Aorta (tissue), 5 donors: ENCODE data around the gene CST11. TPM values are rescaled to one million over a fixed set of nuclear protein-coding genes. Genes with fewer than 3 reads are reported as not detected.

ENCODE experiments used
- ATAC-seq: fragments of 200-7000 bp; cut with Tn5 transposase; one replicate; pipeline ENCODE4 v1.9.1; 2022; ENCODE audit warnings: moderate library complexity; ENCODE audit not compliant: low FRiP score
- DNase-seq, 2 donors: peaks; one replicate each; pipeline ENCODE4 v3.0.0-alpha.2; 2020
- H3K27ac ChIP-seq, 2 donors: one replicate each; pipeline ENCODE4 v1.5.1; 2013; ENCODE audit warnings: low read length in 2 of 2, mild to moderate bottlenecking in 2 of 2, moderate library complexity in 2 of 2, control low read depth in 1 of 2, inconsistent platforms in 1 of 2, low read depth in 1 of 2
- H3K27me3 ChIP-seq, 2 donors: one replicate each; pipeline ENCODE4 v1.6.1; 2013; ENCODE audit warnings: control low read depth in 1 of 2, low read length in 1 of 2, mild to moderate bottlenecking in 1 of 2, moderate library complexity in 1 of 2; ENCODE audit not compliant: insufficient read depth in 2 of 2, control insufficient read depth in 1 of 2
- H3K36me3 ChIP-seq, 2 donors: one replicate each; pipeline ENCODE4 v1.6.1; 2013; ENCODE audit warnings: control low read depth in 1 of 2, low read length in 1 of 2, mild to moderate bottlenecking in 1 of 2; ENCODE audit not compliant: insufficient read depth in 2 of 2, control insufficient read depth in 1 of 2
- H3K4me1 ChIP-seq, 2 donors: one replicate each; pipeline ENCODE4 v1.6.1; 2013; ENCODE audit warnings: low read length in 2 of 2, control low read depth in 1 of 2, mild to moderate bottlenecking in 1 of 2, moderate library complexity in 1 of 2; ENCODE audit not compliant: insufficient read depth in 2 of 2, control insufficient read depth in 1 of 2
- H3K4me3 ChIP-seq, 2 donors: one replicate each; pipeline ENCODE4 v1.5.1; 2013; ENCODE audit warnings: low read length in 2 of 2, control low read depth in 1 of 2, mild to moderate bottlenecking in 1 of 2
- H3K9me3 ChIP-seq: one replicate; pipeline ENCODE4 v1.6.1; 2013; ENCODE audit warnings: mild to moderate bottlenecking, low read length; ENCODE audit not compliant: control insufficient read depth
- WGBS, 2 donors: extraction: QIAGEN DNeasy Blood & Tissue Kit; methylation state at CpG; one replicate each; pipeline ENCODE4 v1.1.7; 2013; 5-methylcytosine and 5-hydroxymethylcytosine counted together
- intact Hi-C, 2 donors: fragments of 100-400 bp; cut with DNase I; formaldehyde crosslinking; loops; one replicate each; pipeline versions ENCODE4 v1.14.2 to v1.15.0; 2022
- polyA plus RNA-seq, 2 donors: library from polyadenylated mRNA; stranded (reverse); fragments of 200-250 nt; gene quantifications; one replicate each; pipeline ENCODE4 v1.2.3, GENCODE V29; 2013
- total RNA-seq, 2 donors: library from RNA; stranded (reverse); fragmentation: NEBNext Ultra II Directional; extraction: Animal tissue kit (Norgen Biotek cat#: 25700); gene quantifications; one replicate each; pipeline ENCODE4 v1.2.1, GENCODE V29; 2021
- donor health status: healthy with polysubstance abuse.
- donor health status: Bipolar disorder and iron deficiency.
- donor health status: DM: no; HTN: no; CAD: no.
- donor health status: DM: no; HTN: no; CAD: no.
- donor health status: DM: yes; HTN: yes; CAD: no.

Gene CST11
- total and polyA plus RNA-seq, 4 donors: not detected

- intact Hi-C loops: loop anchor here in 1 of 2 donors (10.0 kb wide), 1 partner anchor 155 kb away; the partner anchor contains the start of gene CST9
- no peaks in the 10 kb centered on the region for H3K4me1 ChIP-seq
- H3K27me3 ChIP-seq: no peaks in the 10 kb centered on the region
- no peaks in the 10 kb centered on the region for H3K36me3 ChIP-seq
- no peaks in the 10 kb centered on the region for H3K9me3 ChIP-seq
- WGBS, 2 donors: 60 to 62% methylated on average over 3 of the region's 3 CpGs
- no peak for DNase-seq
- no peak overlapping the region for H3K4me3 ChIP-seq
- ATAC-seq: no peak
- H3K27ac ChIP-seq: no peak overlapping the region
These were observed 3.3 kb downstream of the CST11 start for GRCh38 chr20:23449421-23449820.

- Histone ChIP-seq H3K4me3 (no peak overlapping the region), H3K27me3 (no peaks in the 10 kb centered on the region), H3K4me1 (no peaks in the 10 kb centered on the region), H3K36me3 (no peaks in the 10 kb centered on the region), H3K27ac (no peak overlapping the region), H3K9me3 (no peaks in the 10 kb centered on the region)
- ATAC-seq (no peak), DNase-seq (no peak)
- intact Hi-C loops: loop anchor here in 1 of 2 donors (10.0 kb wide), 1 partner anchor 157 kb away; the partner anchor contains the start of gene CST9
- 85 to 89% methylated on average over 5 of the region's 5 CpGs for WGBS, 2 donors
These were observed 4.5 kb downstream of the CST11 start for GRCh38 chr20:23448167-23448566.

GRCh38 chr20:23446505-23446904, 6.2 kb downstream of the CST11 start:
- H3K27me3 ChIP-seq: no peaks in the 10 kb centered on the region
- H3K27ac ChIP-seq: no peak overlapping the region
- no peak overlapping the region for H3K4me3 ChIP-seq
- H3K36me3 ChIP-seq: no peaks in the 10 kb centered on the region
- H3K9me3 ChIP-seq: no peaks in the 10 kb centered on the region
- intact Hi-C loops: loop anchor here in 1 of 2 donors (10.0 kb wide), 1 partner anchor 158 kb away; the partner anchor contains the start of gene CST9
- DNase-seq: peak in 1 of 2 donors; percentile 54
- no peaks in the 10 kb centered on the region for H3K4me1 ChIP-seq
- no peak for ATAC-seq
- 76 to 81% methylated on average over 8 of the region's 8 CpGs for WGBS, 2 donors

GRCh38 chr20:23445596-23446217, 7.0 kb downstream of the CST11 start:
- no peaks in the 10 kb centered on the region for H3K4me1 ChIP-seq
- intact Hi-C loops: loop anchor here in 1 of 2 donors (10.0 kb wide), 1 partner anchor 159 kb away; the partner anchor contains the start of gene CST9
- H3K36me3 ChIP-seq: no peaks in the 10 kb centered on the region
- H3K4me3 ChIP-seq: no peak overlapping the region
- 80 to 85% methylated on average over 7 of the region's 7 CpGs for WGBS, 2 donors
- ATAC-seq: no peak
- no peak for DNase-seq
- no peak overlapping the region for H3K27ac ChIP-seq
- no peaks in the 10 kb centered on the region for H3K27me3 ChIP-seq
- H3K9me3 ChIP-seq: no peaks in the 10 kb centered on the region

GRCh38 chr20:23444859-23445258, 7.8 kb downstream of the CST11 start:
- no peaks in the 10 kb centered on the region for H3K9me3 ChIP-seq
- no peak overlapping the region for H3K4me3 ChIP-seq
- intact Hi-C loops: loop anchor here (5.0 to 10.0 kb wide), 3 partner anchors 160 to 552 kb away; partner anchors contain the start of gene CST9 (in 2 of the 2)
- no peaks in the 10 kb centered on the region for H3K36me3 ChIP-seq
- H3K4me1 ChIP-seq: no peaks in the 10 kb centered on the region
- ATAC-seq: no peak
- WGBS, 2 donors: 88 to 91% methylated on average over 4 of the region's 4 CpGs
- H3K27me3 ChIP-seq: no peaks in the 10 kb centered on the region
- no peak overlapping the region for H3K27ac ChIP-seq
- no peak for DNase-seq

GRCh38 chr20:23442436-23442835, 10.2 kb downstream of the CST11 start:
- ATAC-seq (no peak), DNase-seq (no peak)
- Histone ChIP-seq H3K4me3 (no peak overlapping the region), H3K27ac (no peak overlapping the region), H3K9me3 (no peaks in the 10 kb centered on the region), H3K27me3 (no peaks in the 10 kb centered on the region), H3K4me1 (no peaks in the 10 kb centered on the region), H3K36me3 (no peaks in the 10 kb centered on the region)
- WGBS, 2 donors: 60 to 78% methylated on average over 5 of the region's 5 CpGs
- intact Hi-C loops: loop anchor here (5.0 to 10.0 kb wide), 3 partner anchors 162 to 555 kb away; partner anchors contain the start of gene CST9 (in 2 of the 2)

GRCh38 chr20:23441850-23442313, 10.8 kb downstream of the CST11 start:
- WGBS, 2 donors: 17% methylated on average over 8 of the region's 8 CpGs
- intact Hi-C loops: loop anchor here (5.0 to 10.0 kb wide), 3 partner anchors 163 to 555 kb away; partner anchors contain the start of gene CST9 (in 2 of the 2)
- H3K27ac ChIP-seq: no peak overlapping the region
- no peaks in the 10 kb centered on the region for H3K27me3 ChIP-seq
- H3K4me3 ChIP-seq: no peak overlapping the region
- no peaks in the 10 kb centered on the region for H3K36me3 ChIP-seq
- no peaks in the 10 kb centered on the region for H3K9me3 ChIP-seq
- ATAC-seq (peak; percentile 74), DNase-seq (peak; percentile 69 to 79)
- H3K4me1 ChIP-seq: no peaks in the 10 kb centered on the region

- ATAC-seq (no peak), DNase-seq (no peak)
- WGBS, 2 donors: 82 to 85% methylated on average over 2 of the region's 2 CpGs
- Histone ChIP-seq H3K27me3 (no peaks in the 10 kb centered on the region), H3K4me3 (no peak overlapping the region), H3K27ac (no peak overlapping the region), H3K9me3 (no peaks in the 10 kb centered on the region), H3K36me3 (no peaks in the 10 kb centered on the region), H3K4me1 (no peaks in the 10 kb centered on the region)
- intact Hi-C loops: loop anchor here (5.0 to 10.0 kb wide), 3 partner anchors 165 to 557 kb away; partner anchors contain the start of gene CST9 (in 2 of the 2)
These were observed 12.7 kb downstream of the CST11 start for GRCh38 chr20:23440004-23440403.

- Histone ChIP-seq H3K4me1 (no peaks in the 10 kb centered on the region), H3K27me3 (no peaks in the 10 kb centered on the region), H3K4me3 (no peak overlapping the region), H3K27ac (no peak overlapping the region), H3K36me3 (no peaks in the 10 kb centered on the region), H3K9me3 (no peaks in the 10 kb centered on the region)
- intact Hi-C loops: no loop called here
- DNase-seq (no peak), ATAC-seq (no peak)
- WGBS, 2 donors: 23 to 24% methylated on average over 5 of the region's 5 CpGs
These were observed 14.0 kb downstream of the CST11 start for GRCh38 chr20:23438661-23439060.
